ENCODE data around the gene PIEZO1. TPM values are rescaled to one million over a fixed set of nuclear protein-coding genes. Genes with fewer than 3 reads are reported as not detected.

The PIEZO1 gene
- total RNA-seq, 1 experiment from 2014 or later, result 391 TPM

DNA sequence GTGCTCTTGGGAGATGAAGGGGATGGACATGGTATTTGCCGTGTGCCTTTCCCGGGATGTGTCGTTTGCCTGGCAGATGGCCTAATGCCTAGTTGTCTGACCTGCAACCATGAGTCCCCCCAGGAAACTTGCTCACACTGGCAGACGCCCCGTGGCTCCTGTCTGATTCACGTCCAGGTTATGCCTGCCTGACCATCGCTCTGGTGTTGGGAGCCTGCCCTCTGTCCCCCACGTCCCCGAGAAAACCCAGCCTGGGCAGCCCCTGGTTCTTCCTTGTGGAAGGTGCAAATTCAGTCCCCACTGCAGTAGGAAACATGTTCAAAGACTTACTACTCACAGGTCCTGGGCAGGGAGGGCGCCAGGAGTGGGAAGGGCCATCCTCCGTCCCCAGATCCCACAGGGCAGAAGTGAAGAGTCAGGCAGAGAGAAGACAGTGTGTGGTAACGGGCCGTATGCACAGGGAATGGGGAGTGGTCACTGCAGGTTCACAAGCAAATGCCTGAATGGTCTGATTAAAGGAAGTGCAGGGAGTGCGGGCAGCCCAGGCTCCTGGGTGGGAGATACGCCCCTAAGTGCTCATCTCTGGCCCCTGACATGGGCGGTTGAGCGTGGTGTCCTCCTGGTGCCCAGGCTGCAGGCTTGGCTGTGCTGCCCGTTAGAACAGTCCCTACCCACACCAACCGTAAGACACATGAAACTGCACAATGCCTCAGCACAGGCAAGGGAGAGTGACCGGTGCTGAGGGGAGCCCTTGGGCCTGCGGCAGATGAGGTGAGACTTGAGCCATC, 94.5 kb downstream of the PIEZO1 start:
- TF ChIP-seq, protein P1, sequence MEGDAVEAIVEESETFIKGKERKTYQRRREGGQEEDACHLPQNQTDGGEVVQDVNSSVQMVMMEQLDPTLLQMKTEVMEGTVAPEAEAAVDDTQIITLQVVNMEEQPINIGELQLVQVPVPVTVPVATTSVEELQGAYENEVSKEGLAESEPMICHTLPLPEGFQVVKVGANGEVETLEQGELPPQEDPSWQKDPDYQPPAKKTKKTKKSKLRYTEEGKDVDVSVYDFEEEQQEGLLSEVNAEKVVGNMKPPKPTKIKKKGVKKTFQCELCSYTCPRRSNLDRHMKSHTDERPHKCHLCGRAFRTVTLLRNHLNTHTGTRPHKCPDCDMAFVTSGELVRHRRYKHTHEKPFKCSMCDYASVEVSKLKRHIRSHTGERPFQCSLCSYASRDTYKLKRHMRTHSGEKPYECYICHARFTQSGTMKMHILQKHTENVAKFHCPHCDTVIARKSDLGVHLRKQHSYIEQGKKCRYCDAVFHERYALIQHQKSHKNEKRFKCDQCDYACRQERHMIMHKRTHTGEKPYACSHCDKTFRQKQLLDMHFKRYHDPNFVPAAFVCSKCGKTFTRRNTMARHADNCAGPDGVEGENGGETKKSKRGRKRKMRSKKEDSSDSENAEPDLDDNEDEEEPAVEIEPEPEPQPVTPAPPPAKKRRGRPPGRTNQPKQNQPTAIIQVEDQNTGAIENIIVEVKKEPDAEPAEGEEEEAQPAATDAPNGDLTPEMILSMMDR (conservative IDR thresholded peaks at IDR 0.05), result no peak
- no peak for TF ChIP-seq EZH2 (IDR thresholded peaks at IDR 0.05; ENCODE audit: low read depth)
- BruUV-seq (replicated peaks), result no TSS peak
- Histone ChIP-seq H3K4me2 (no peak overlapping the region), H2AFZ (no peak overlapping the region), H3K4me3 (no peak overlapping the region), H3K36me3 (ENCODE audit: low read depth) (no peaks in the 10 kb centered on the region), H3K9me3 (ENCODE audit: insufficient read depth, low read depth) (no peaks in the 10 kb centered on the region), H3K9me2 (ENCODE audit: insufficient read depth) (no peaks in the 10 kb centered on the region), H3K27ac (no peak overlapping the region), H3K79me2 (ENCODE audit: low read depth) (no peaks in the 10 kb centered on the region), H3K27me3 (ENCODE audit: insufficient read depth, low read depth) (no peaks in the 10 kb centered on the region), H4K20me1 (ENCODE audit: insufficient read depth) (no peaks in the 10 kb centered on the region), H3F3A (ENCODE audit: insufficient read depth, low read depth) (peaks cover 13% of the 10 kb centered on the region; the same call in 1 of the 2 replicates), H3K4me1 (replicated peaks; ENCODE audit: insufficient read depth) (peaks cover 17% of the 10 kb centered on the region)
- intact Hi-C loops (cut with micrococcal nuclease; ENCODE audit: unreplicated experiment), result no loop called here
- POLR2A ChIA-PET (ENCODE audit: unreplicated experiment), result no interaction called here
- DNase-seq, result no peak
- CTCF ChIA-PET, result interaction anchor here (0.7 kb wide), 1 partner anchor 269 kb away, joined by 11 read pairs; no protein-coding TSS in a partner anchor

DNA sequence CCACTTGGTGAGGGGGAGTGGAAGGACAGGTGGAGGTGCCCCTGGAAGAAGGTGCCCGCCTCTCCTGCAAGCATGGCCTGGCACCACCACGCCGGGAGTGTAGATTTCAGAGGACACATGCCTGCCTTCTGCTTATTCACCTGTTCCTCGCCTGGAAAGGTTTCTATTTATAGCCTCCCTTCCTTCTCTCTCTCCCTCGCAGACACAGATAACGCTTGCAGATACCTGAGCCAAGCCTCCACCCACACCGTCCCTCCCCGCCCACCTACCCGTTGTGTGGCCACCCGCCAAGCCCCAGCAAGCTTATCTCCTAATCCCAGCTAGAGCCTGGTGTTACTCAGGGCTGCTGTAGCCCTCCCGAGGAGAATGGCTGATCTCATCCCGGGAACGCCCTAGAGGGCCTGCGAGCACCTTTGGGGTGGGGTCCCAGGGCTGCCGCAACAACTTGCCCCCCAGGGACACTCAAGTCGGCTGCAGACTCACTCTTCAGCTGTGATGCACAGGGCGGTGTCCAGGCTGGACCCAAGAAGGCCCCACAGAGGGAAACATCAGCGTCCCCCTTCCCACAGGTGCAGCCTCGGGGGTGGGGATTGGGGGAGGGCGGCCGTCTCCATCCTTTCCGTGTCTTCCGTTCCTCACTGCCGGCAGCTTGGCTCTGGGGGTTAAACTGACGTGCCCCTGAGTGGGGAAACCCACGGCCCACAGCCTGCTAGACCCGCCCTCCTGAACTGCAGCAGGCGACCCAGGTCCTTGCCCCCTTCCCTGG, 96.8 kb downstream of the PIEZO1 start:
- peak; percentile 79 to 88 for DNase-seq
- peaks cover 20% of the 10 kb centered on the region for H3K4me1 ChIP-seq (replicated peaks; ENCODE audit: insufficient read depth)
- H3F3A ChIP-seq (ENCODE audit: insufficient read depth, low read depth), result peaks cover 16% of the 10 kb centered on the region; the same call in 1 of the 2 replicates
- no peaks in the 10 kb centered on the region for H3K79me2 ChIP-seq (ENCODE audit: low read depth)
- intact Hi-C loops (cut with micrococcal nuclease; ENCODE audit: unreplicated experiment), result loop anchor here (5.0 to 10.0 kb wide), 2 partner anchors 124 to 233 kb away; partner anchors contain the start of genes APRT and ZFPM1
- H3K36me3 ChIP-seq (ENCODE audit: low read depth), result no peaks in the 10 kb centered on the region
- H3K4me2 ChIP-seq, result peak overlapping the region; percentile 60
- no peaks in the 10 kb centered on the region for H4K20me1 ChIP-seq (ENCODE audit: insufficient read depth)
- H3K27ac ChIP-seq, result no peak overlapping the region
- H3K9me2 ChIP-seq (ENCODE audit: insufficient read depth), result no peaks in the 10 kb centered on the region
- ChIA-PET POLR2A (ENCODE audit: unreplicated experiment) (interaction anchor here (0.5 to 1.0 kb wide), 4 partner anchors 55 to 504 kb away, joined by 3 to 24 read pairs (median 10); no protein-coding TSS in a partner anchor), CTCF (interaction anchor here (0.7 to 1.2 kb wide), 4 partner anchors 14 to 234 kb away, joined by 4 to 9 read pairs (median 7); no protein-coding TSS in a partner anchor)
- no peak for TF ChIP-seq EZH2 (IDR thresholded peaks at IDR 0.05; ENCODE audit: low read depth)
- TF ChIP-seq, protein P1 (conservative IDR thresholded peaks at IDR 0.05), result no peak
- H3K4me3 ChIP-seq, result no peak overlapping the region
- no peak overlapping the region for H2AFZ ChIP-seq
- H3K27me3 ChIP-seq (ENCODE audit: insufficient read depth, low read depth), result no peaks in the 10 kb centered on the region
- no peaks in the 10 kb centered on the region for H3K9me3 ChIP-seq (ENCODE audit: insufficient read depth, low read depth)
- no TSS peak for BruUV-seq (replicated peaks)

DNA sequence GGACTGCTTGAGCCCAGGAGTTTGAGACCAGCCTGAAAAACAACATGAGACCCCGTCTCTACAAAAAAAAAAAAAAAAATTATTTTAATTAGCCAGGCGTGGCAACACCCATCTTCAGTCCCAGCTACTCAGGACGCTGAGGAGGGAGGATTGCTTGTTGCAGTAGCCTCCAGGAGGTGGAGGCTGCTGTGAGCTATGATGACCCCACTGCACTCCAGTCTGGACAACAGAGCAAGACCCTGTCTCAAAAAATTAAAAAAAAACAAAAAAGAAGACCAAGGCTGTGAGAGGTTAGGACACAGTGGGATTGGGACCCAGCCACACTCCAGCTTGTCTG, 97.4 kb downstream of the PIEZO1 start:
- Histone ChIP-seq H3K4me2 (peak overlapping the region; percentile 60), H3K4me1 (replicated peaks; ENCODE audit: insufficient read depth) (peaks cover 20% of the 10 kb centered on the region), H4K20me1 (ENCODE audit: insufficient read depth) (no peaks in the 10 kb centered on the region), H3F3A (ENCODE audit: insufficient read depth, low read depth) (peaks cover 16% of the 10 kb centered on the region; the same call in 1 of the 2 replicates), H3K27me3 (ENCODE audit: insufficient read depth, low read depth) (no peaks in the 10 kb centered on the region), H3K79me2 (ENCODE audit: low read depth) (no peaks in the 10 kb centered on the region), H3K9me2 (ENCODE audit: insufficient read depth) (no peaks in the 10 kb centered on the region), H3K36me3 (ENCODE audit: low read depth) (no peaks in the 10 kb centered on the region), H3K4me3 (no peak overlapping the region), H3K9me3 (ENCODE audit: insufficient read depth, low read depth) (no peaks in the 10 kb centered on the region), H3K27ac (no peak overlapping the region), H2AFZ (no peak overlapping the region)
- TF ChIP-seq, protein P1 (conservative IDR thresholded peaks at IDR 0.05), result no peak
- no peak for TF ChIP-seq EZH2 (IDR thresholded peaks at IDR 0.05; ENCODE audit: low read depth)
- intact Hi-C loops (cut with micrococcal nuclease; ENCODE audit: unreplicated experiment), result loop anchor here (5.0 to 10.0 kb wide), 2 partner anchors 125 to 233 kb away; partner anchors contain the start of genes APRT and ZFPM1
- DNase-seq, result no peak
- BruUV-seq (replicated peaks), result no TSS peak
- ChIA-PET CTCF (interaction anchor here (0.6 to 1.2 kb wide), 5 partner anchors 15 to 233 kb away, joined by 4 to 9 read pairs (median 8); no protein-coding TSS in a partner anchor), POLR2A (ENCODE audit: unreplicated experiment) (interaction anchor here (0.5 to 1.0 kb wide), 2 partner anchors 73 to 505 kb away, joined by 3 to 16 read pairs; no protein-coding TSS in a partner anchor)

Measured in PC-9 (cell line).